Glutamatergic neuron (in vitro differentiated cells): ENCODE results near the gene CDH3. TPM values are rescaled to one million over a fixed set of nuclear protein-coding genes. Genes with fewer than 3 reads are reported as not detected.

ENCODE experiments used
- DNase-seq: peaks from one replicate; pipeline ENCODE4 v3.0.0; 2022
- H3K27ac Mint-ChIP-seq: one replicate; pipeline ENCODE4 v1.8.0; 2020; ENCODE audit warnings: mild to moderate bottlenecking, mixed read lengths, inconsistent platforms; ENCODE audit not compliant: unreplicated experiment
- H3K27me3 Mint-ChIP-seq: one replicate; pipeline ENCODE4 v1.8.0; 2020; ENCODE audit warnings: mild to moderate bottlenecking, moderate library complexity, mixed read lengths, inconsistent platforms; ENCODE audit not compliant: unreplicated experiment
- H3K36me3 Mint-ChIP-seq: one replicate; pipeline ENCODE4 v1.8.0; 2020; ENCODE audit warnings: mild to moderate bottlenecking, mixed read lengths, inconsistent platforms; ENCODE audit not compliant: unreplicated experiment
- H3K4me1 Mint-ChIP-seq: one replicate; pipeline ENCODE4 v1.8.0; 2020; ENCODE audit warnings: mild to moderate bottlenecking, low read depth, mixed read lengths, inconsistent platforms; ENCODE audit not compliant: unreplicated experiment
- H3K4me3 Mint-ChIP-seq: one replicate; pipeline ENCODE4 v1.8.0; 2020; ENCODE audit warnings: mild to moderate bottlenecking, mixed read lengths, inconsistent platforms; ENCODE audit not compliant: unreplicated experiment
- H3K9me3 Mint-ChIP-seq: one replicate; pipeline ENCODE4 v1.8.0; 2020; ENCODE audit warnings: mild to moderate bottlenecking, moderate library complexity, mixed read lengths, inconsistent platforms; ENCODE audit not compliant: unreplicated experiment
- CTCF ChIP-seq: fragments of 200-600 bp; sonication (generic); IDR thresholded peaks from one replicate; pipeline ENCODE4 v1.5.0; 2021; ENCODE audit not compliant: partially characterized antibody, unreplicated experiment
- total RNA-seq: library from RNA; stranded (reverse); fragmentation: NEBNext Ultra II Directional; extraction: Animal tissue kit (Norgen Biotek cat#: 25700); gene quantifications from one replicate; pipeline ENCODE4 v1.2.1, GENCODE V29; 2021; ENCODE audit not compliant: unreplicated experiment

CDH3 gene
- total RNA-seq, 1 donor from 2014 or later = 1.3 TPM

- peaks cover 3% of the 10 kb centered on the region for H3K27me3 Mint-ChIP-seq
- no peaks in the 10 kb centered on the region for H3K36me3 Mint-ChIP-seq
- peaks cover 4% of the 10 kb centered on the region for H3K4me1 Mint-ChIP-seq
- DNase-seq = no peak
- no peak overlapping the region for H3K27ac Mint-ChIP-seq
- H3K9me3 Mint-ChIP-seq = no peaks in the 10 kb centered on the region
- H3K4me3 Mint-ChIP-seq = no peak overlapping the region
- TF ChIP-seq CTCF = no peak
These were observed 104.3 kb downstream of the CDH3 start for GRCh38 chr16:68749432-68749831.

Other genes starting within 250 kb of the CDH3 start
- 85.4 TPM for gene SMPD3, start 196.8 kb upstream of the CDH3 start, total RNA-seq
- gene ZFP90, start 106.0 kb upstream of the CDH3 start, total RNA-seq = 87.0 TPM
- gene CDH1, start 92.0 kb downstream of the CDH3 start, total RNA-seq = 1.9 TPM
- gene TANGO6, start 198.2 kb downstream of the CDH3 start, total RNA-seq = 16.1 TPM